Stromal cell of bone marrow (primary cell): ENCODE measurements around the gene RETREG3.
"Not testable (repeated sequence)": the region's sequence is repeated elsewhere in the genome, so short reads cannot be mapped to it uniquely, and the experiment has no call there.

Source experiments
- DNase-seq: peaks from one replicate; pipeline ENCODE4 v3.0.0-alpha.2; 2012; ENCODE audit warnings: low read depth

The RETREG3 gene

DNA sequence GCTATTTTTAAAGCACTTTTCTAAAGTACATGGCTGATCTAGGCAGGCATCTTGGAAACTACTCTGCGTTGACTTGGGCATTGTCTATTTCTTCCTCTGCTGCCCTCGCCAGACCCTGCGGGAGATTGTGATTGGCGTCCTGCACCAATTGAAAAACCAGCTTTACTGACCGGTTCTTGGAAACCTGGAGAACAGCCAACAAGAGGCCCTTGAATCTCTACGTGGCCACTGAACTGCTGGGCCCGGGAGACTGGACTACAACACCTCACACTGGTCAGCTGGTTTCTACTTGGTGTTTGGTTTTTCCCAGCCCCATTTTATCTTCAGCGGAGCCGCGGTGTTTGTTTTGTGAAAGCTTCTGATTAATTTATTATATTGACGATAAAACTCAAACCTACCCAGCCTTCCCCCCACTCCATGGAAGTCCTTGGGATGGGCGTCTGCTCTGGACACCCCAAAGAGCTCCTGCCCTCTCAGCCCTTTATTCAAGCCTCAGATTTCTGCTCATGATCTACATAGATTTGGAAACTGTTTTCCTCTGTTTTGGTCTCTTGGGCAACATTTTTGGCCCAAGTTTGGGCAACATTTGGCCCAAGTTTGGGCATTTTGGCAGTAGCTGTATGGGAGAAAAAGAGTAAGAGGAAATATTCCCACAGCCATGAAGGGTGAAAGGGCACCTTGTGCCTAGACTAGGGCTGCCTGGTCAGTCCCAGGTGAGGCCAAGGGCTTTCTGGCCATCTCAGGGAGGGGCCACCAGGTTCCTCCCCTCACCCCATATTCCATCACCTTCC lies 37.5 kb downstream of the RETREG3 start:
- DNase-seq = no peak

GRCh38 chr17:42568341-42569111 lies 40.6 kb downstream of the RETREG3 start:
- DNase-seq = no peak

- peak; percentile 76 for DNase-seq
Measured at GRCh38 chr17:42566883-42567573, 42.1 kb downstream of the RETREG3 start, which contains the start of gene MLX. TSS of gene MLX (plus strand) at chr17:42567100. CDS start at chr17:42567125, 25 bp downstream.

DNA sequence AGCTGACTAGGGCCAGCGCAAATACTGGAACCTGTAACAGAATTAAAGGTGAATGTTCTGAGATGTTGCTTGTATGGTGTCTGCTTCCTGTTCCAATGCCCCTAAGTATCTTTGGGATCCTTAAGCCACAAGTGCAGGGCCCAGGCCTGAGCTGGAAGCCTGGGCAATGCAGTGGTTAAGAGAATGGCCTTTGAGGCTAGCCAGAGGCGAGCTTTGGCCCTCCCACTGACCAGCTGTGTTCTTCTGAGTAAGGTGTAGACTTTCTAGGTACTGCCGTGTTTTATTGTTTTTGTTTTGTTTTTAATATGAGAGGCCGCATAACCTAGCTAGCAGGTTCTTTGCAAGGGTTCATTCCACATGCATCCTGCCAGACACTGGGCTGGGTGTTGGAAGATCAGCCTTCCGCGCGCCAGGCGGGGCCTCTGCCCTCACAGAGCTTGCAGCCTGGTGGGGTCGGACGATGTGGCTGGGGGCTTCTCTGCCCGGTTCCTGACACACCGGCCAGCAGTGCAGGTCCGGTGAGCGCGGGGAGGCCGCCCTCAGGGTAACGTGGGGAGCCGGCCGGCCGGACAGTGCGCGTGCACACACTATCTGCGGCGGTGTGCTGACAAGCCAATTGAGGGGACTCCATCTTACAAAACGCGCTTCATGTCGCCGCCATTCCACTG lies 42.8 kb downstream of the RETREG3 start:
- no peak for DNase-seq

GRCh38 chr17:42565523-42566214 lies 43.5 kb downstream of the RETREG3 start:
- no peak for DNase-seq

DNA sequence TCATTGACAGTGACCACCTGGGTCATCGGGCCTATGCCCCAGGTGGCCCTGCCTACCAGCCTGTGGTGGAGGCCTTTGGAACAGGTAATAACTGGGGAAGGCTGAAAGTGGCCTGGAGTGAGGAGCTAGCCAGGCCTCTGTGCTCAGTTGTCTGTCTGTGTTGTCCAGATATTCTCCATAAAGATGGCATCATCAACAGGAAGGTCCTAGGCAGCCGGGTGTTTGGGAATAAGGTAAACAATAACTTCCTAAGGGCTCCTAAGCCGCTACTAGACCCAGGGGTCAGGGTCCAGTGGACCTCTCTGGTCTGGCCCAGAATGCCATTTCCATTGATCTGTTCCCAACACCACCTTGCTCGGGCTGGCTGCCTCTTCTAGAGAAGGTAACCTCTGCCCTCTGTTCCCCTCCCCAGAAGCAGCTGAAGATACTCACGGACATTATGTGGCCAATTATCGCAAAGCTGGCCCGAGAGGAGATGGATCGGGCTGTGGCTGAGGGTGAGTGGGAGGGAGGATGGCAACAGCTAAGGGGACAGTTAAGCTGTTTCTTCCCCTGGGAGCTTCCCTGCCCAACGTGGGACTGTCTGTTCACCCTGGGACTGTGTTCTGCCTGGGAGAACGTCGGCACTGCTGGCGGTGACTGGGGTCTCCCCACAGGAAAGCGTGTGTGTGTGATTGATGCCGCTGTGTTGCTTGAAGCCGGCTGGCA lies 44.2 kb downstream of the RETREG3 start:
- DNase-seq = no peak

- DNase-seq = no peak
Measured at GRCh38 chr17:42563950-42564349, 45.2 kb downstream of the RETREG3 start.

DNA sequence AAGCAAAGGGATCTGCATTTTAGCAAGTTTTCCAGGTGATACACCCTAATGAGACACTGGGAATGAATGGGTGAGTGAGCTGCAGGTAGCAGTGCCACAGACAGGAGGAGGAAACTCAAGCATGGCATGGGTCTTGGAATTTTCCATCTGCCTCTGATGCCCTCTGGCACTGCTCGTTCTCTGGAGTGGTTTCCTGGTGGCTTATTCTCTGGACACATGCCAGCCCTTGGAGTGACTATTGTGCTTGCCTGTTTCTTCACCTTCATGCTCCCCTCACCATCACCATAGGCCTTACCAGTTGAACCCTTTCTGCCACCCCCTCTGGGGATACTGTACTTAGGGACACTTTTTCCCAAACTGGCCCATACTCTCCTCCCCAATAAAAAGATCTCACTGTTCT lies 45.6 kb downstream of the RETREG3 start:
- DNase-seq = no peak

- no peak for DNase-seq
Measured at GRCh38 chr17:42563143-42563509, 46.0 kb downstream of the RETREG3 start.

GRCh38 chr17:42562388-42563142 lies 46.6 kb downstream of the RETREG3 start:
- DNase-seq = no peak

DNA sequence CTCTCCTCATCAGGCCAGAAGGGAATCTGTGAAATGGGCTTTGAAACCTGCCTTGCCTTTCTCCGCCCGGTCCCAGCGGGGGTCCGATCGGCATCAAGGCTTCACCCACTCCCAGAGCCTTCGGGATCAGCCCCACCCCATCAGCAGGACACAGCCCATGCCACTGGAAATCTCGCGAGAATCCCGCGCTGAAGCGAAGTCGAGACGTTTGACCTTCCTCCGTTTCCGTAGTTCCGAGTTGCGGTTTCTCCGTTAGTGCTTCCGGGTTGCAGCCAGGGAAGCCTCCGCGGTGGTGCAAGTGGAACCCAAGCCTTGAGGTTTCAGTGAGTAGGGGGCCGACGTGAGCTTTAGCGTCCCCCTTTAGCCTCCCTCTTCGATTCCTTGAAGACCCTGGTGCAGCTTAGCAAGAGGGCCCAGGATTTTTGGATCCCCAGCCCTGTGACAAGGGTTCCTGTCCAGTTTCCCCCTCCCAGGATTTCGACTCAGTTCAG lies 47.2 kb downstream of the RETREG3 start, which contains the start of gene COASY:
Gene COASY (plus strand): TSS at position 252 of the 491 bp plus-strand sequence. CDS start 475 bp downstream, outside the sequence.
- DNase-seq = peak; percentile 97

DNA sequence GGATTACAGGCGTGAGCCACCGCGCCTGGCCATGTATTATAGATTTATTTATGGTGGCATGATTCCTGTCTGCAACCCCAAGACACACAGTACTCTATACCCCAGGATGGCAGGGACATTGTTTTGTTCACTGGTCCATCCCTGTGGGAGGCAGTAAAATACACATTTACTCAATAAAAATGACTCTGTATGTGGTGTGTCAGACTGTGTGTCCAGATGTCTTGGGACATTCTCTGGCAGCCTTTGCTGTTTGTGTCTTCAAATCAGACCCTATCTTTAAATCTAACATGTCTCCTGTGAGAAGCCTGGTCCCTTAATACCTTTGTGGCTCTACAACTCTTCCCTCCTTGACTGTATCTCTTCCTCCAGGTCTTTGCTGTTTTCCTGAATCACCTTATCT lies 48.9 kb downstream of the RETREG3 start:
- no peak for DNase-seq

DNA sequence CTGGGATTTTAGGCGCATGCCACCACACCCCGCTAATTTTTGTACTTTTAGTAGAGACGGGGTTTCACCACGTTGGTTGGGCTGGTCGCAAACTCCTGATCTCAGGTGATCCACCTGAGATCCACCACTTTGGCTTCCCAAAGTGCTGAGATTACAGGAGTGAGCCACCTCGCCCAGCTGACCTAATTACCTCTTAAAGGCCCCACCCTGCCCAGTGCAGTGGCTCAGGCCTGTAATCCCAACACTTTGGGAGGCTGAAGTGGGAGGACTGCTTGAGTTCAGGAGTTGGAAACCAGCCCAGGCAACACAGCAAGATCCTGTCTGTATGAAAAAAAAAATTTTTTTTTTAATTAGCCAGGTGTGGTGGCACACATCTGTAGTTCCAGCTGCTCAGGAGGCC lies 50.1 kb downstream of the RETREG3 start:
- no peak for DNase-seq

DNA sequence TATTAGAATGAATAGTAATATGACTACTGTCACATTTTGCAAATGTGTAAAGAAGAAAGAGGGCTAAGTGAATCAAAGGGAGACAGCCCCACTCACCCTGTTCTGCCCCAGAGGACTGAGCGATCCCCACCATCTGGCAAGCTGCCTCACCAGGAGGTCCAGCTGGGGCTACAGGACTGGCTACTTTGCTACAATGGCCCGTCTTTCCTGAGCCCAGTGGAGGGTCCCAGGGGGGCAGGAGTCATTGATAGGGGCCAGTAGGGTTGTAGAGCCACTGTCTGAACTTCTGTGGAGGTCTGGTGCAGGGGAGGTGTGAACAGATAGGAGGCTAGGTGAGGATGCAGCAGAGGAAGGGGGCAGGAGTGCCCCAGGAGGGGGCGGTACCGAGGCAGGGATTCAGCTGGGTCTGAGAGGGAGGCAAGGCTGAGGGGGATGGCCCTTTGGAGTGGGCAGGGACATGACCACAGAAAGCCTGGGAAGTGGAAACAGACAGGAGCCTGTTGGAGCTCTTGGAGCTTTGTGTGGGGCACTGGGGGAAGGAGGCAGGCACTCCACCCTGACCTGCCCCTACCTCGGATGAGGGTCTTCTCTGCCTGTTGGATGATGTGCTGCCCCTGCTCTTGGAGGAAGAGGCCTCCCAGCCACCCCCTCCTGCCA lies 53.1 kb downstream of the RETREG3 start:
- not testable (repeated sequence) for DNase-seq

GRCh38 chr17:42555122-42555622 lies 54.0 kb downstream of the RETREG3 start:
- no peak for DNase-seq

GRCh38 chr17:42554250-42555121 lies 54.7 kb downstream of the RETREG3 start:
- DNase-seq = no peak

GRCh38 chr17:42553866-42554249 lies 55.3 kb downstream of the RETREG3 start:
- DNase-seq = no peak

DNA sequence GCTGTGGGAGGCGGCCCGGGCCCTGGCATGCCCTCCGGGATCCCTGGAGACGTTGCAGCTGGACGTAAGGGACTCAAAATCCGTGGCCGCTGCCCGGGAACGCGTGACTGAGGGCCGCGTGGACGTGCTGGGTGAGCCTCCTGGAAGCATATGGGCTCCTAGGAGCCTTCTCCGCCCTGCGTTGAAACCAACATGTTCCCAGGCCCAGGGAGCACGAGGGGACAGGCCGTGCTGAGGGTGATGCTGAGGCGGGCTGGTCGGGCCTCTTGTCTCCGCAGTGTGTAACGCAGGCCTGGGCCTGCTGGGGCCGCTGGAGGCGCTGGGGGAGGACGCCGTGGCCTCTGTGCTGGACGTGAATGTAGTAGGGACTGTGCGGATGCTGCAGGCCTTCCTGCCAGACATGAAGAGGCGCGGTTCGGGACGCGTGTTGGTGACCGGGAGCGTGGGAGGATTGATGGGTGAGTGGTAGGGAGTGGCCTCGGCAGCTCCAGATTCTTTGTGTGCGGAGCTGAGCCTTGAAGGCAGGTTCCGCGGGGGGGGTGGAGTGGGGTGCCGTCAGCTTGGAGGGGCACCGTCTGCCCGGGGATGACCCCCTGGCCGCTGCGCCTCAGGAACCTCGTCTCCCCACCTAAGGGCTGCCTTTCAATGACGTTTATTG lies 55.9 kb downstream of the RETREG3 start:
- DNase-seq = no peak
